Gastroesophageal sphincter (tissue), 4 donors: ENCODE data around the gene CORIN. TPM values are rescaled to one million over a fixed set of nuclear protein-coding genes. Genes with fewer than 3 reads are reported as not detected.

Experiments used
- small RNA-seq, 4 donors: library from RNA; depleted of rRNA; stranded (forward); fragments of <200 nt; gene quantifications; one replicate each; pipeline ENCODE3, GENCODE V24; 2016
- total RNA-seq, 4 donors: library from RNA; depleted of rRNA; stranded (reverse); fragments of >200 nt; gene quantifications; one replicate each; pipeline ENCODE4 v1.1.0, GENCODE V29; 2016

Gene CORIN
- total RNA-seq, 4 donors from 2014 or later: 0.47 to 3.3 (median 2.2) TPM

Small RNA genes lying within 50 kb of the gene (small RNA-seq; reads per million reads assigned to genes)
- gene MIR8053: 0.13 to 0.82 (median 0.26) reads per million in 4 donors

Other genes with a start within 250 kb of the CORIN start
- 10 to 100 TPM in 2 of 4 donors, 1 to 10 TPM in 2; 7.8 to 12.8 (median 9.3) TPM for gene NFXL1, start 76.5 kb upstream of the CORIN start, total RNA-seq
- 1 to 10 TPM in 1 of 4 donors, under 1 TPM in 1, not detected in 2; 0.40 to 1.8 TPM for gene CNGA1, start 178.6 kb upstream of the CORIN start, total RNA-seq
- 1 to 10 TPM in 1 of 4 donors, under 1 TPM in 3; 0.16 to 2.0 (median 0.25) TPM for gene NIPAL1, start 178.7 kb upstream of the CORIN start, total RNA-seq